ENCODE data around the gene DTX3. TPM values are rescaled to one million over a fixed set of nuclear protein-coding genes. Genes with fewer than 3 reads are reported as not detected.

Gene DTX3
- total RNA-seq, 1 donor from 2014 or later: 22.1 TPM

DNA sequence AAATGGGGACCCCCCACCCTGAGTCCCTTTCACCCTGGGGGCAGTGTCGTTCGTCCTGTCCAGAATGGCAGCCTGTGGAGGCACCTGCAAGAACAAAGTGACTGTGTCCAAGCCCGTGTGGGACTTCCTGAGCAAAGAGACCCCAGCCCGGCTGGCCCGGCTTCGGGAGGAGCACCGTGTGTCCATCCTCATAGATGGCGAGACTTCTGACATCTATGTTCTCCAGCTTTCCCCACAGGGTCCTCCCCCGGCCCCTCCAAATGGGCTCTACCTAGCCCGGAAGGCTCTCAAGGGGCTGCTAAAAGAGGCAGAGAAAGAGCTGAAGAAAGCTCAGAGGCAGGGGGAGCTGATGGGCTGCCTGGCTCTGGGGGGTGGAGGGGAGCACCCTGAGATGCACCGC, 2.2 kb downstream of the DTX3 start:
- Histone ChIP-seq H3K4me3 (no peak overlapping the region), H3K4me1 (peaks cover 35% of the 10 kb centered on the region), H3K27ac (peak overlapping the region; percentile 7), H3K9me3 (no peaks in the 10 kb centered on the region), H3K27me3 (no peaks in the 10 kb centered on the region), H3K36me3 (no peaks in the 10 kb centered on the region)
- DNase-seq (ENCODE audit: extremely low spot score in 2 of 2): no peak
- TF ChIP-seq POLR2A (IDR thresholded peaks at IDR 0.05) (no peak), POLR2AphosphoS5 (IDR thresholded peaks at IDR 0.05; ENCODE audit: insufficient read depth in 1 of 2, low read depth in 1 of 2) (no peak)
- TF ChIP-seq, protein P1, sequence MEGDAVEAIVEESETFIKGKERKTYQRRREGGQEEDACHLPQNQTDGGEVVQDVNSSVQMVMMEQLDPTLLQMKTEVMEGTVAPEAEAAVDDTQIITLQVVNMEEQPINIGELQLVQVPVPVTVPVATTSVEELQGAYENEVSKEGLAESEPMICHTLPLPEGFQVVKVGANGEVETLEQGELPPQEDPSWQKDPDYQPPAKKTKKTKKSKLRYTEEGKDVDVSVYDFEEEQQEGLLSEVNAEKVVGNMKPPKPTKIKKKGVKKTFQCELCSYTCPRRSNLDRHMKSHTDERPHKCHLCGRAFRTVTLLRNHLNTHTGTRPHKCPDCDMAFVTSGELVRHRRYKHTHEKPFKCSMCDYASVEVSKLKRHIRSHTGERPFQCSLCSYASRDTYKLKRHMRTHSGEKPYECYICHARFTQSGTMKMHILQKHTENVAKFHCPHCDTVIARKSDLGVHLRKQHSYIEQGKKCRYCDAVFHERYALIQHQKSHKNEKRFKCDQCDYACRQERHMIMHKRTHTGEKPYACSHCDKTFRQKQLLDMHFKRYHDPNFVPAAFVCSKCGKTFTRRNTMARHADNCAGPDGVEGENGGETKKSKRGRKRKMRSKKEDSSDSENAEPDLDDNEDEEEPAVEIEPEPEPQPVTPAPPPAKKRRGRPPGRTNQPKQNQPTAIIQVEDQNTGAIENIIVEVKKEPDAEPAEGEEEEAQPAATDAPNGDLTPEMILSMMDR (IDR thresholded peaks at IDR 0.05): no peak
- intact Hi-C loops (cut with DNase I): loop anchor here (5.0 kb wide), 1 partner anchor 1990 kb away; the partner anchor contains the start of gene SLC16A7

DNA sequence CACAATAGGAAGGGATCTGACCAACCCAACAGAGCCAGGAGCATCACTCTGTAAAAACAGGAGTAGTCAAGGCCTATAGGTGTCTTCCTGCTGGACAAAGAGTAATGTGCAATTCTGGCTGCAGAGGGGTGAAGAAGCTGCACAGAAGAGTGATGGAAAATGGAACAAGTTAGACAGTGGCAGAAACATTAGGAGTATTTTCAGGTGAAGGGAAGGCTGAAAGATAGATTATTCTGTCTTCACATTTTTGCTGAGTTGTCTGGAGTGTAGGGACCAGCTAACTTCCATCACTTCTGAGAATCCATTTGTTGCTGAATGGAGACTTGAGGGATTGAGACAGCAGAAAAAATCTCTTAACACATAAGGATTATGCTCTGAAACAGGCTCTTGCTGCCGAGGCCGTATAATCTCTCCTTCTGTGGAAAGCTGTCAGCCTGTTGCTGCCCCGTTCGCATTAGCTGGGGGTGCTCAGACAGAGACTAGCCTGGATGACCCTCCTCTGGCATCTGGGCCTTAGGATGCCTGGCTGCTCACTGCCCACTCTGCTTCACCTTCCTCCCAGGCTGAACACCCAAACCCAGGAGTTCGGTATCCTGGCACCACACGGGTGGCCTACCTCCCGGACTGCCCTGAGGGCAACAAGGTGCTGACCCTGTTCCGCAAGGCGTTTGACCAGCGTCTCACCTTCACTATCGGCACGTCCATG, 3.5 kb downstream of the DTX3 start:
- no peak overlapping the region for H3K4me3 ChIP-seq
- H3K4me1 ChIP-seq: peaks cover 46% of the 10 kb centered on the region
- no peaks in the 10 kb centered on the region for H3K9me3 ChIP-seq
- no peak for DNase-seq (ENCODE audit: extremely low spot score in 2 of 2)
- intact Hi-C loops (cut with DNase I): loop anchor here (5.0 kb wide), 1 partner anchor 1989 kb away; the partner anchor contains the start of gene SLC16A7
- no peaks in the 10 kb centered on the region for H3K36me3 ChIP-seq
- no peaks in the 10 kb centered on the region for H3K27me3 ChIP-seq
- TF ChIP-seq POLR2AphosphoS5 (IDR thresholded peaks at IDR 0.05; ENCODE audit: insufficient read depth in 1 of 2, low read depth in 1 of 2): no peak
- no peak for TF ChIP-seq POLR2A (IDR thresholded peaks at IDR 0.05)
- H3K27ac ChIP-seq: no peak overlapping the region

DNA sequence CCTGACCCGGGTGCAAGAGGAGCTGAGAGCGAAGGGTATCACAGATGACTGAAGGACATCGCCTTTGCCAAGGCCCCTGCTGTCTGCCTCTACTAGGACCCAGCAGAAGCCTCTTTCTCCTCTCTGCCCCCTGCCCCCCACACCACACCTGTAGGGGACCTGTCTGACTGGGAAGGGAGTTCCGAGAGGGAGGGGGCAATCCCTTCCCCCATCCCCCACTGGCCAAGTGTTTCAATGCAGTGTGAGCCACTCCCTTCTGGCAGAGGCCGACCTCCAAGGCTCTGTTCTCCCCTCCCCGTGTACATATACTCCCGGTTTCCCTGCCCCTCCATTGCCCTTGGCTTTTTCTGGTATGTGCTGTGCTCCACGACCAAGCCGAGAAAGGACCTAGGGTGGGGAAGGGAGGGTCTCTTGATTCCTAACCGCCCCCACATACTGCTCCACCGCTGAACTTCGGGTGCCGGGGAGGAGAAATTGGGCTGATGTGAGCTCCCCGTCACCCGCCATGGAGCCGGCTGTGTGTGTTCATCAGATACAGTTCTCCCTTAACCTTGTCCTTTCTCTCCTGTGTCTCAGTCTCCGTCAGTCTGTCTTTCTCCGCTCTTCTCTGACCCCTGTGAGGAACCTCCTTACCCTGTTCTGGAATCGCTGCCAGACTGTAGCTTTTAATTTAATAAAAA, 4.6 kb downstream of the DTX3 start:
- H3K27me3 ChIP-seq: no peaks in the 10 kb centered on the region
- H3K36me3 ChIP-seq: no peaks in the 10 kb centered on the region
- H3K4me1 ChIP-seq: peaks cover 35% of the 10 kb centered on the region
- TF ChIP-seq POLR2AphosphoS5 (IDR thresholded peaks at IDR 0.05; ENCODE audit: insufficient read depth in 1 of 2, low read depth in 1 of 2): no peak
- TF ChIP-seq POLR2A (IDR thresholded peaks at IDR 0.05): no peak
- TF ChIP-seq, protein P1 (IDR thresholded peaks at IDR 0.05): no peak
- no peaks in the 10 kb centered on the region for H3K9me3 ChIP-seq
- intact Hi-C loops (cut with DNase I): loop anchor here (5.0 kb wide), 1 partner anchor 1988 kb away; the partner anchor contains the start of gene SLC16A7
- peak overlapping the region; percentile 92 for H3K27ac ChIP-seq
- DNase-seq (ENCODE audit: extremely low spot score in 2 of 2): no peak
- peak overlapping the region; percentile 62 to 63 for H3K4me3 ChIP-seq

DNA sequence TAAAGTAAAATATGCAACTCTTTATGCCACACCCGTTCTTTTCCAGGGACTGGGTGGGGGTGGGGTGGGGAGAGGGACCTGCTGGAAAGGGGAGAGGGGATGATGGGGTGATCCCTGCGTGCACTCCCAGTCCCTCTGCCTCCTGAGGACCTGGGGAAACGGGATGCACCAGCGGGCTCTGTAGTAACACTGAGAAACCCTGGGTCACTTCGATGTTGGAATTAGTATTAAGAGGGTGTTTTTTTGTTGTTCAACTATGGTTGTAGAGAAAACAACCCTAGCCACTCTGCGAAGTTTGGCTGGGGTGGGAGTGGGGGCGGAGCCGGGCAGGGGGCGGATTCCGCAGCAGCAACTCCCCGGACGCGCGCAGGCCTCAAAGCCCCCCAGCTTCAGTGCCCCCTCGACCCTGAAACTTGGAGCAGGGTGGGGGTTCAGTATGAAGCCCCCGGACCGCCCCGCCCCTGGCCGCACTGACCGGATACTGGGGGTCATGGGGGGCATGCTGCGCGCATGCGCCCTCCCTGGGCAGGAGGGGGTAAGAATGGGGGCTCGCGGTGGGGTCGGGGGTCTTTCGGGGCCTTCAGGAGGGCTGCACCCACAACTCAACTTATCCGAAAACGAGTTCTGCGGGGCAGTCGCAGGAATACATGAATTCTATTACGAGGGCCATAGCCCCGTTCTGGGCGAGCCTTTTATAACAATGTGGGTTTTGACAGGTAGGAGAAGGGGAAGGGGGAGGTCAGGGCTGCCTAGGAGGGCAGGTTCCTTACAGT, 5.3 kb downstream of the DTX3 start:
- Histone ChIP-seq H3K27ac (peak overlapping the region; percentile 92), H3K36me3 (no peaks in the 10 kb centered on the region), H3K9me3 (no peaks in the 10 kb centered on the region), H3K4me1 (peaks cover 28% of the 10 kb centered on the region), H3K27me3 (no peaks in the 10 kb centered on the region), H3K4me3 (peak overlapping the region; percentile 62 to 63)
- TF ChIP-seq POLR2AphosphoS5 (IDR thresholded peaks at IDR 0.05; ENCODE audit: insufficient read depth in 1 of 2, low read depth in 1 of 2) (no peak), POLR2A (IDR thresholded peaks at IDR 0.05) (no peak)
- TF ChIP-seq, protein P1 (IDR thresholded peaks at IDR 0.05): no peak
- intact Hi-C loops (cut with DNase I): loop anchor here (5.0 kb wide), 1 partner anchor 1987 kb away; the partner anchor contains the start of gene SLC16A7
- DNase-seq (ENCODE audit: extremely low spot score in 2 of 2): no peak

DNA sequence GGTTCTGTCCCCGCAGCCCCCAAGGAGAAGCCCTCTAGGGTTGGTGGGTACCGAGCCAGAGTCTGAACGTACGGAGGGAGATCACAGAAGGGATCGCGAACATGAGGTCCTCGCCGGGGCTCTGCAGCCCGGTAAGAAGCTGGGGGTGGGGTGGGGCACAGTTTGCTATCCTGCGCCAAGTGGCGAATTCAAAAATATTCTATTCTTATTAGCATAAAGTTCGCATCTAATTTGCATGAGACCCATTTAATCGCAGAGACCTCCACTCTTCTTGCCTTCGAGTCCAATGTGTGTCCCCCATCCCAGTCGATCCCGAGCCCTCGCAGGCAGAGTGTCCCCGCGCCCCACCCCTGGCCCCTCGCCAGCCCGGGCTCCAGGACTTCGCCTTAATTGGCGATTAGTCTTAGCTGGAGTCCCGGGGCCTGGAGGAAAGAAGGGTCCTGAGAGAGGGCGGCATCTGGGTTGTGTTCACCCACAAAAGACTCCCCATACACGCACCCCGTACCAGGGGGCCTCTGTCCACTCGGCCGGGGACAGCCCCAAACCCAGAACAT, 6.0 kb downstream of the DTX3 start:
- Histone ChIP-seq H3K36me3 (peaks cover 0 to 4% of the 10 kb centered on the region in 2 donors), H3K4me3 (peak overlapping the region; percentile 62 to 63), H3K4me1 (peaks cover 21% of the 10 kb centered on the region), H3K27ac (peak overlapping the region; percentile 92), H3K27me3 (no peaks in the 10 kb centered on the region), H3K9me3 (no peaks in the 10 kb centered on the region)
- intact Hi-C loops (cut with DNase I): no loop called here
- no peak for TF ChIP-seq POLR2AphosphoS5 (IDR thresholded peaks at IDR 0.05; ENCODE audit: insufficient read depth in 1 of 2, low read depth in 1 of 2)
- TF ChIP-seq, protein P1 (IDR thresholded peaks at IDR 0.05): no peak
- no peak for TF ChIP-seq POLR2A (IDR thresholded peaks at IDR 0.05)
- DNase-seq (ENCODE audit: extremely low spot score in 2 of 2): no peak

All from vagina (tissue), 2 donors.